ENCODE measurements around the gene TBC1D8.

The TBC1D8 gene

GRCh38 chr2:101161658-101162057, 10.5 kb upstream of the TBC1D8 start:
- no peak for DNase-seq

GRCh38 chr2:101160454-101160853, 9.3 kb upstream of the TBC1D8 start:
- no peak for DNase-seq

GRCh38 chr2:101159526-101159925, 8.3 kb upstream of the TBC1D8 start:
- DNase-seq, result no peak

GRCh38 chr2:101157272-101157671, 6.1 kb upstream of the TBC1D8 start:
- DNase-seq, result no peak

- no peak for DNase-seq
These were observed 2.6 kb upstream of the TBC1D8 start for GRCh38 chr2:101153787-101154186.

GRCh38 chr2:101153077-101153707, 2.0 kb upstream of the TBC1D8 start:
- no peak for DNase-seq

- no peak for DNase-seq
These were observed 1.3 kb upstream of the TBC1D8 start for GRCh38 chr2:101152272-101153076.

GRCh38 chr2:101151859-101152271, 683 bp upstream of the TBC1D8 start:
- DNase-seq, result no peak

- DNase-seq, result no peak
These were observed 656 bp downstream of the TBC1D8 start for GRCh38 chr2:101150306-101151145.

- no peak for DNase-seq
These were observed 1.7 kb downstream of the TBC1D8 start for GRCh38 chr2:101149241-101150192.

GRCh38 chr2:101148777-101149176, 2.4 kb downstream of the TBC1D8 start:
- no peak for DNase-seq

GRCh38 chr2:101147971-101148370, 3.2 kb downstream of the TBC1D8 start:
- DNase-seq, result no peak

- no peak for DNase-seq
These were observed 4.1 kb downstream of the TBC1D8 start for GRCh38 chr2:101147062-101147461.

GRCh38 chr2:101146535-101146934, 4.6 kb downstream of the TBC1D8 start:
- no peak for DNase-seq

- no peak for DNase-seq
These were observed 5.8 kb downstream of the TBC1D8 start for GRCh38 chr2:101145406-101145805.

GRCh38 chr2:101142163-101142562, 9.0 kb downstream of the TBC1D8 start:
- no peak for DNase-seq

- no peak for DNase-seq
These were observed 10.1 kb downstream of the TBC1D8 start for GRCh38 chr2:101140978-101141655.

- DNase-seq, result no peak
These were observed 10.9 kb downstream of the TBC1D8 start for GRCh38 chr2:101140237-101140636.

GRCh38 chr2:101139495-101139894, 11.7 kb downstream of the TBC1D8 start:
- no peak for DNase-seq

GRCh38 chr2:101135412-101136296, 15.5 kb downstream of the TBC1D8 start:
- DNase-seq, result no peak
